Fibroblast of lung (primary cell): ENCODE results near the gene PRKAG2.

ENCODE experiments used
- CTCF ChIP-seq, 2 donors: IDR thresholded peaks in 1 of 2; conservative IDR thresholded peaks in 1 of 2; 1 replicate in 1 of 2; 2 replicates in 1 of 2; pipeline ENCODE4 v1.5.1; 2011 to 2012; ENCODE audit warnings: low read length in 2 of 2, control low read depth in 1 of 2, inconsistent platforms in 1 of 2, low read depth in 1 of 2, mild to moderate bottlenecking in 1 of 2
- EZH2 ChIP-seq: IDR thresholded peaks from 2 replicates; pipeline ENCODE4 v1.5.1; 2012; ENCODE audit warnings: low read length, control low read depth, mild to moderate bottlenecking; ENCODE audit errors: missing control alignments

GRCh38 chr7:151838861-151839381, 38.0 kb downstream of the PRKAG2 start:
- TF ChIP-seq CTCF (conservative IDR thresholded peaks at IDR 0.05 in 1 of 2, IDR thresholded peaks at IDR 0.05 in 1 of 2; ENCODE audit: low read depth in 1 of 2, low read length in 2 of 2) = no peak
- no peak for TF ChIP-seq EZH2
